NCI-H748 (cell line): ENCODE measurements around the gene ZNF684.
"Not testable (repeated sequence)": the region's sequence is repeated elsewhere in the genome, so short reads cannot be mapped to it uniquely, and the experiment has no call there.

ENCODE experiments used
- DNase-seq: peaks from one replicate; lab custom pipeline; 2025; ENCODE audit not compliant: unreplicated experiment; lab: John Stamatoyannopoulos, UW

Gene ZNF684

DNA sequence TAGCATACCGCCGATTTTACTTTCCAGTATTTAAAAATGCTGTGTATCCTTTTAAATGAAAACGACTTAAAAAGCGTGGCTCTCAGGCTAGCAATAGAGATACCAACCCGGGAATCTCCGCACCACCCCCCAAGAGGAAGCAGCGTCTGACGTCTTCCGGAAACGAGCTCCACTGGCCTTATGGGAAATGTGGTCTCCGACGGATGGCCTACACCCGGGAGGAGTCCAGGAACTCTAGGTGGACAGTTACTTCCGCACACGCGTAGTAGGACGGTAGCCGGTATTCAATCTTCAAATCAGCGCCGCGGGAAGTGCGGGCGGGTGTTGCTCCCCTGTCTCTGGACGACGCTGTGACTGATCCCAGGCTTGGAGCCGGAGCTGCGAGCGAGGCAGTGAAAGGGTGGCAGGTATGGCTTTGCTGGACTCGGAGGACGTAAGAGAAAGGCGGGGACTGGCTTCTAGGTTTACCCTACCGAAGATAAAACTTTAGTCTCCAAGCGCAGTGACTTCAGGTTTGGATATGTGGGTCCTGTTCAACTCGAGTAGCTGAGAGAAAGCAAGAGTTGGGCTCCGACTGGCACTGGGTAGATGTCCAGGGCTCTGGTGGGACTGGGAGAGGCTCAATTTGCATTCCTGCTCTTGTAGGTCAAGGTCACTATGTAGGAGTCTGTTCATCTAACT, at the start of gene ZNF684:
TSS of gene ZNF684 (plus strand) at position 257 of the 681 bp plus-strand sequence. CDS start 1,530 bp downstream, outside the sequence.
- peak; percentile 100 for DNase-seq

DNA sequence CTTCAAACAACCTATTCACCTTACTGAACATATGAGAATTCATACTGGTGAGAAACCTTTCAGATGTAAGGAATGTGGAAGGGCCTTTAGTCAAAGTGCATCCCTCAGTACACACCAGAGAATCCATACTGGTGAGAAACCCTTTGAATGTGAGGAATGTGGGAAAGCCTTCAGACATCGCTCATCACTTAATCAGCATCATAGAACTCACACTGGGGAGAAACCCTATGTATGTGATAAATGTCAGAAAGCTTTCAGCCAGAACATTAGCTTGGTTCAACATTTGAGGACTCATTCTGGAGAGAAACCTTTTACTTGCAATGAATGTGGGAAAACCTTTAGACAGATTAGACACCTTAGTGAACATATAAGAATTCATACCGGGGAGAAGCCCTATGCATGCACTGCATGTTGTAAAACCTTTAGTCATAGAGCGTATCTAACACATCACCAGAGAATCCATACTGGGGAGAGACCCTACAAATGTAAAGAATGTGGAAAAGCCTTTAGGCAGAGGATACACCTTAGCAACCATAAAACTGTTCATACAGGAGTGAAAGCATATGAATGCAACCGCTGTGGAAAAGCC, 36.0 kb upstream of the ZNF684 start:
- DNase-seq: no peak

DNA sequence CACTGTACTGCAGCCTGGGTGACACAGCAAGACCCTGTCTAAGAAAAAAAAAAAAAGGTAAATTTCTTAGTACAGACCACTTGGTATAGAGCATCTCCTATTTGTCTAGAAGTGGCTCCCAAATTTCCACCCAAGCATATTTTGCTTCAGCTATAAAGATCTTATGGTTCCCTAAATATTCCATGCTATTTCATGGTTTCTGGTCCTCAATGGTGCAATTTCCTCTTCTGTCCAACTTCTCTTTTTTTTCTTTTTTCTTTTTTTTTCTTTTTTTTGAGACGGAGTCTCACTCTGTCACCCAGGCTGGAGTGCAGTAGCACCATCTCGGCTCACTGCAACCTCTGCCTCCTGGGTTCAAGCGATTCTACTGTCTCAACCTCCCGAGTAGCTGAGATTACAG, 28.8 kb upstream of the ZNF684 start:
- not testable (repeated sequence) for DNase-seq

DNA sequence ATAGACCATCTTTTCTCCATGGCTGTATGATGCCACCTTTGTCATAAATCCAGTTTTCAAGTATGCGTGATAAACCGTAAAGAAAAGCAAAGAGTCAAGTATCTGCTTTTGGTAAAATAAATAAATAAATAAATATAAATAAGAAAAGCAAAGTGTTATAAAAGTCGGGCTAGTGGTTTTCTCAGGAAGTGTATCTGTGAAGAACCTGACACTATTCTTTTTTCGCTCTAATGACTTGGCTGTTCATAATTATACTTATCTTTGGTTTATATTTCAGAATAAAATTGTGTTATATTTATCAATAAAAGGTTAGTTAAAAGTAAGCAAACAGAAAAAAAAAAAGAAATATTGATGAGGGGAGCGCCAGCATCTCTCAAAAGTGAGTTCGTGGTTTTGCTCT, 23.5 kb upstream of the ZNF684 start:
- DNase-seq: no peak

DNA sequence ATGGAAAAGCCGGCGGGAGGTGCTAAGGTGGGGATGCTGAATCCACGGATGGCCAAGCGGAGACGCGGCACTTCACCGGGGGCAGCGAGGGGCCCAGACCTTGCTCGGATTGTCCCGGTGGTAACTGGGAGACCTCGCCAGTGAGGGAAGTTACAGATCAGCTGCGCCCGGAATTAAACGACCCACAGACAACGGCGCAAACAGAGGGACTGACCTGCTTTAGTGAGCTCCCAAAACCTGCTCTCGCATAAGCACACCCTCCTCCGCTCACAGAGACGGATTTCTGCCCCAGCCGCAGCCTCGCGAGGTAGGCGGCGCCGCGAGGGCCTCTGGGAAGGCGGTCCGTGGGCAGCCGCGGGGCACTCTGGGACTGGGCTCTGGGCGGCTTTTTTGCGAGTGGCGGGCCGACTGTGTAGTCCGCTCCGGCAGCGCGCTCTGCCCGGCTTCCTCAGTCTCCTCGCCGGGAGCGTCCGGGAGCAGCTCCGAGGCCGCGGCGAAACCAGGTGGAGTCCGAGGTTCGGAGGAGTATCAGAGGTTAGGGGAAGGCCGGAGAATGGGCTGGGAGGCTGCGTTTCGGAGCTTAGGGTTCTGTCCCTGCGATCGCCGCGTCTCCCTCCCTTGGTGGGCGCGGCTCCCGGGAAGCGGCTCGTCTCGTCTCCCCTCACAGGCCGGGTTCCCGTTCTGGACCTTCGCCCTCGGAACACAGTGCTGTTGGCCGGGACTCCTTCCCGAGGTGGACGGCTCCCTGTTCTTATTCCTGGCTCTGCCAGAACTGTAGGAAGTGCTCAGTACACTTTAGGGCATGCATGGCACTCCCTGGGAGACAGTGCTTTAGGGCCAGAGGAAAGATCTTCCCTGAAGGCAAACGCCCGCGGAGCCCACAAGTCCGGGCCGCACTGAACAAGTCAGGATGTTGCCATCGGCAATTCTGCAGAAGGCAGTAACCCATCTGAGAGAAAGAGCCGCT, 22.8 kb upstream of the ZNF684 start, which contains the start of gene EXO5:
TSS of gene EXO5 (plus strand) at position 393 of the 967 bp plus-strand sequence. CDS start 5,778 bp downstream, outside the sequence.
- DNase-seq: peak; percentile 100

DNA sequence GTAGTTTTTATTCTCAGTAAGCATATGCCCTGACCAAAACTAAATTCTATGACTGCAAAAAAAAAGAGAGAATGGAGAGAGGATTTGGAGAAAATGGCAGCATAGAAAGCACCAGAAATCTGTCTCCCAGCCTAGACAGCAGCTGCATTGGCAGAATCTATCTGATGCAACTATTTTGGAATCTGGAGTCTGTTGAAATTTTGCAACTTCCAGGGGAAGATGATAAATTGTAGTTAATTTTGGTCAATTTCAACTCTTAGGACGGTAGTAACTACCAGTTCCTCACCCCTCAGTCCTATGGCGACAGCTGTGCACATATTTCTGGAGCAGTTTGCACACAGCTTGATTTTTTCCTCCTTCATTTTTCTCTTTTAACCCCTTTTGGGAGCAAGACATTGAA, 11.9 kb upstream of the ZNF684 start:
- DNase-seq: no peak

DNA sequence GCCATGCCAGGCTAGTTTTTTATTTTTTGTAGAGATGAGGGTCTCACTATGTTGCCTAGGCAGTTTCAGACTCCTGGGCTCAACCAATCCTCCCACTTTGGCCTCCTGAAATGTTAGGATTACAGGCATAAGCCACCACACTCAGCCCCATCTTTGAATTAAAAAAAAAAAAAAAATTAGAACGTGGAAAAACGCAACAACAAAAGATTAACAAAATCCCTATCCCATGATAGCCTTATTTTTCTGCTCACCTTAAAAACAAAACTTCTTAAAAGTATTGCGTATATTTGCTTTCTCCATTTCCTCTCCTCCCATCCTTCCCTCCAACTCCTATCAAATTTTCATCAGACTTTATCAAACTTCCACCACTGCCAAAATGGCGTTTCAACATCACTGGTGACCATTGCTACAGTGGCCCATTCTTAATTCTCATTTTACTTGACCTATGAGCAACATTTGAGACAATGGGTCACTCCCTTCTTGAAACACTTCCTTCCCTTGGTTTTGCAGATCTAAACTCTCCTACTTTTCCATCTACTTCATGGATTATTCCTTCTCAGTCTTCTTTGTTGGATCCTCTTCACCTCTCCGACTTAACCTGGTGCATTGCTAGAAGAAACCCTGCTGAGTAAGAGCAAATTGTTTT, 579 bp upstream of the ZNF684 start:
- DNase-seq: peak; percentile 78

DNA sequence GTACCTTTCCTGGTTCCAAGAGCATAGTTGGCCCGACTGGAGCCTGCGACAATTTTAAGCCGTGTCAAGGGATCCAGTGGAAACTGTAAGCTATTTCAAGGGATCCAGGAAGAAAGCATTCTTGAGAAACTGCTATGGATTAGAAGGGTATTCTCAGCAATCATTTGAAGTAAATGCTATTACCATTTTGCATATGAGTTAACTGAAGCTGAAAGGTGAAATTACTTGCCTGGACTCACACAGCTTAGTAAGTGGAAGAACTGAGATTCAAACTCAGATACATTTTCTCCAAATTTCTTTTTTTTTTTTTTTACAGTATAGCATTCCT, 589 bp downstream of the ZNF684 start:
- DNase-seq: no peak

DNA sequence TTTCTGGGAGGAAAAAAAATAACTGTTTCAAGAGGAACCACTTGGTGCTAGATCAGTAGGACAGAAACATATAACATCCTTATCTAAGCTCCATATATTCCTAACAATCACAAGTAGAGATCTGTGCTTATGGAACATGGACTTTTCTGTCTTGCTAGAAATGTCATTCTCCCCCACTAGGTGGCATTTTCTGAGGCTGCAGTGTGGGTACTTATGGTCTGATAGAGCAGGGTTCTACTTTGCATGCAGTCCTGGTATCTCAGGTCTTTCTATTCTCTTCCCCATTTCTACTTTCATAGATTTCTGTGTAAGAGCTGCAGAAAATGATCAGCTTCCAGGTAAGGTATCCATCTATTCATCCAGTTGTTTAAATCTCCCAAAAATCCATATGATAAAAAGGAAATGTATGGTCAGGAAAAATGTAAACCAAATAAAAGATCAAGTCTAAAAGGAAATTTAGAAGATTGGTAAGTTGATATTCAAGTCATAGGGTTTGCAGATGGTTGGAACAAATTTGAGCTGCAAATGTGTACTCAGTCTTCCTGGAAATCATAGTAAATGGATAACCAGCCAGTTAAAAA, 1.5 kb downstream of the ZNF684 start:
- peak; percentile 93 for DNase-seq

DNA sequence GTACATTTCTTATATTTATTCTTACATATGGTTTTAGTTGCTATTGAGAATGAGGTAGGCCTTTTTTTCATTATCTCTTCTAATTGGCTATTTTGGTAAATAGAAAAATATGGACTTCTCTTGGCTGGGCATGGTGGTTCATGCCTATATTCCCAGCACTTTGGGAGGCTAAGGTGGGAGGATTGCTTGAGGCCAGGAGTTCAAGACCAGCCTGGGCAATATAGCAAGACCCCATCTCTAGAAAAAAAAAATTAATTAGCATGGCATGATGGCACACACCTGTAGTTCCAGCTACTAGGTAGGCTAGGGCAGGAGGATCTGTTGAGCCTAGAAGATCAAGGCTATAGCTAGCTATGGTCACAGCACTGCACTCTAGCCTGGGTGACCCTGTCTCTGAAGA, 3.2 kb downstream of the ZNF684 start:
- no peak for DNase-seq

DNA sequence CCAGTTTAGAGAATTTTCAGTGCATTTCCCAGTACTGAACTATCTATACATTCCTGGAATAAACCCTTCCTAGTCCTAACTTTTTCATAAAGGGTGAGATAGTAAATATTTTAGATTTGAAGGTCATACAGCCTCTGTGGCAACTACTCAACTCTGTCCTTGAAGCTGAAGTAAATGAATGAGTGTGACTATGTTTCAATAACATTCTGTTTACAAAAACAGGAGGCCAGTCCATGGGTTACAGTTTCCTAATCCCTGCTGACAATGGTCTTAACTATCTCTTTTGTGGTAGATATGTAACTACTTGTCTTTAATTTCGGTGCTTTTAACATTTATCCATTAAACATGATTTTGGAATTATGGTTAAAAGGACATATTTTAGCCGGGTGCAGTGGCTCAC, 4.3 kb downstream of the ZNF684 start:
- no peak for DNase-seq

DNA sequence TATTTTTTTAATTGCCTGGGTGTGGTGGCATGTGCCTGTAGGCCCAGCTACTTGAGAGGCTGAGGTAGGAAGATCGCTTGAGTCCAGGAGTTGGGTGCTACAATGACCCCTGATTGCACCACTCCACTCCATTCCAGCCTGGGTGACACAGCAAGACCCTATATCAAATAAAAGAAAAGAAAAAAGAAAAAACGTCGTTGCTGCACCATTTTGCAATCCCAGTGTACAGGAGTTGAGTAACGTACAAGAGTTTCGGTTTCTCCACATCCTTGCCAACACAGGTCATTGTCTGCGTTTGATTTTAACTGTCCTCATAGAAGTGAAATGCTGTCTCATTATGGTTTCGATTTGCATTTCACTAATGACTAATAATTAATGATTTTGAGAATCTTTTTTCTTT, 7.9 kb downstream of the ZNF684 start:
- no peak for DNase-seq

DNA sequence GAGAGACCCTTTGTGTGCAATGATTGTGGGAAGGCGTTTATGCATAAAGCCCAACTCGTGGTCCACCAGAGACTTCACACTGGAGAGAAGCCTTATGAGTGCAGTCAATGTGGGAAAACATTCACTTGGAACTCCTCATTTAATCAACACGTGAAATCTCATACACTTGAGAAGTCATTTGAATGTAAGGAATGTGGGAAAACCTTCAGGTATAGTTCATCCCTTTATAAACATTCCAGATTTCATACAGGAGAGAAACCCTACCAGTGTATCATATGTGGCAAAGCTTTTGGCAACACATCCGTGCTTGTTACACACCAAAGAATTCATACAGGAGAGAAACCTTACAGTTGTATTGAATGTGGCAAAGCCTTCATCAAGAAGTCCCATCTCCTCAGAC, 15.5 kb downstream of the ZNF684 start:
- no peak for DNase-seq

DNA sequence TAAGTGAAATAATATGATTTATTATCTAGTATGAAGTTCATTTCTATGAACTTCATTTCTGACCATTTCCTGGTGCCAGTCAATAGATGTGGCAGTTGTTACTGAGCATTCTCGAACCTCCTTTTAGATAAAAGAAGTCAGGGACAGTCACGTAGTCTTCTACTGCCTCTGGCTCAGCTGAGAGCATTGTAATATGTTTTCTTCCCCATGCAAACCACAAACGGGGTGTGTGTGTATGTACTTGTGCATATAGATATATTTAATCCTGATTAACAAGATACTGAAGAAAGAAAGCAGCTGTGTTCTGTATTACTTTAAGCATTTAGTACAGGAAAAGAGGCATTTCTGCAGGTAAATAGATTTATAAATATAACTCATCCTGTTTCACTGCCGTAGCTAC, 21.6 kb downstream of the ZNF684 start:
- DNase-seq: no peak

DNA sequence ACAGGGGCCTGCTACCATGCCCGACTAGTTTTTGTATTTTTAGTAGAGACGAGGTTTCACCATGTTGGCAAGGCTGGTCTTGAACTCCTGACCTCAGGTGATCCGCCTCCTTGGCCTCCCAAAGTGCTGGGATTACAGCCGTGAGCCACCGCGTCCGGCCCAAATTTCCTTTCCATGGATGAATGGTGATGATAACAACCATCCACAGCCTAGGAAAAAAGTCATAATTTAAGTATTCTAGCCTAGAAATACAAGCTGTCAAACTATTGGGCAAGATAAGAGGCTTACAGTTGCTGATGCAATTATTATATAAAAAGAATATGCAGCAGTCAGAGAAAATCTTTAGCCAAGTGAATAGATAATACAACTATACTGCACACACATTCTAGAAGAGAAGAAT, 23.4 kb downstream of the ZNF684 start:
- not testable (repeated sequence) for DNase-seq

DNA sequence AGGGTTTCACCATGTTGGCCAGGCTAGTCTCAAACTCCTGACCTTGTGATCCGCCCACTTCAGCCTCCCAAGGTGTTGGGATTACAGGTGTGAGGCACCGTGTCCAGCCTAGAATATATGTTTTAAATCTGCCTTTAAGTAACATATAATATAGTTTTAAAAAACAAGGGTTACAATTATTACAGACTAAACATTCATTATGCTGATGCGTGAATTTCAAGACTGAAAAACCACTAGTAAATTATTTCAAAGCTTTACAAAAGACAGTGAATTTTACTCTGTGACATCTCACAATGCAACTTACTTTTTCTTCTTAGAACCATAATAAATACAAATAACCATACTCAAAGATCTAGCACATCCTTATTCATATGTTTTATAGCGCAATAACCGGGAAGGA, 24.7 kb downstream of the ZNF684 start:
- DNase-seq: no peak

DNA sequence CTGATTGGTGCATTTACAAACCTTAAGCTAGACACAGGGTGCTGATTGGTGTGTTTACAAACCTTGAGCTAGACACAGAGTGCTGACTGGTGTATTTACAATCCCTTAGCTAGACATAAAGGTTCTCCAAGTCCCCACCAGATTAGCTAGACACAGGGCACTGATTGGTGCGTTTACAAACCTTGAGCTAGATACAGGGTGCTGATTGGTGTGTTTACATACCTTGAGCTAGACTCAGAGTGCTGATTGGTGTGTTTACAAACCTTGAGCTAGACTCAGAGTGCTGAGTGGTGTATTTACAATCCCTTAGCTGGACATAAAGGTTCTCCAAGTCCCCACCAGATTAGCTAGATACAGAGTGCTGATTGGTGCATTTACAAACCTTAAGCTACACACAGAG, 26.8 kb downstream of the ZNF684 start:
- DNase-seq: not testable (repeated sequence)

DNA sequence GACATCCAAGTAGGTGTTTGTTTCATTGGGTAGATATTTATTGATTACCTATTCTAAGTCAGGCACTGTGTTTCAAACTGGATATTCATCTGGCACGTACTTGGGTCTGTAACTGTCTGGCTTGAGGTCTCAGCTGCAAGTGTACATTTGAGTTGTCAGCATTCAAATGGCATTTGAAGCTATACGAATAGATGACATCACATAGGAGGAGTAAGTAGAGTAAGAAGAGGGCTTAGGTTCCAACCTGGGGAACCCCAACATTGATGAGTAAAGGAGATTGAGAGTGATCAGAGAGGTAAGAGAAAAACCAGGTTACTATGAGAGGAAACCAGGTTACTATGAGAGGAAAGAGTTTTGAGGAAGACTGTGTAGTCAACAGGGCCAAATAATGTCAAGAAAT, 30.7 kb downstream of the ZNF684 start:
- no peak for DNase-seq

DNA sequence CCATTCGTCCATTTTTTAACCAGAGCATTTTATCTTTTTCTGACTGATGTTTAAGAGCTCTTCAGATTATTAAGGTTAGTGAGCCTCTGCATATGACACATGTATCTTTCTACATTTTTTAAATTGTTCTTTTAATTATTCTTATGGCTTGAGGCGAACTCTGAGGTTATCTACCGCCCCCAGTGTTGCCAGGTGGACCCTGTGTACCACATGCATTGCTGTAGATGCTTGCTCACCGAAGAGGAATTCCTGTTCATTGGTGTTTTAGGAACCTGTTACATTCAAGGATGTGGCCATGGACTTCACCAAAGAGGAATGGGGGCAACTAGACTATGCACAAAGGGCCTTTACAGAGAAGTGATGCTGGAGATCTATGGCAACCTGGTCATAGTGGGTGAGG, 31.8 kb downstream of the ZNF684 start:
- DNase-seq: no peak

DNA sequence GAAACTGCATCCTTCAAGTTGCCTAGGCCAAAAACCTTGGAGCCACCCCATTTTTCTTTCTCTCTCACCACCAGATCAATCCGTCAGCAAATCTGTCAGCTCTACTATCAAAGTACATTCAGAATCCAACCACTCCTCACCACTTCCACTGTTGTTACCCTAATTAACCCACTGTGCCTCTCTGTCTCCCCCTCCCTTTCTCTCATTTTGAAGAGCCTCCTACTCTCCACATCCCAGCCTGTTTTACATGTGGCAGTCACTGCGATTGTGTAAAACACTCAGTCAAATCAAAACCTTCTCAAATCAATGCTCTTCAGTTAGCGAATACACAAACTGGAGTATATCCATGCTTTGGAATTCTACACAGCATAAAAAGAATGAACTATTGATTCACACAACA, 33.1 kb downstream of the ZNF684 start:
- DNase-seq: no peak

DNA sequence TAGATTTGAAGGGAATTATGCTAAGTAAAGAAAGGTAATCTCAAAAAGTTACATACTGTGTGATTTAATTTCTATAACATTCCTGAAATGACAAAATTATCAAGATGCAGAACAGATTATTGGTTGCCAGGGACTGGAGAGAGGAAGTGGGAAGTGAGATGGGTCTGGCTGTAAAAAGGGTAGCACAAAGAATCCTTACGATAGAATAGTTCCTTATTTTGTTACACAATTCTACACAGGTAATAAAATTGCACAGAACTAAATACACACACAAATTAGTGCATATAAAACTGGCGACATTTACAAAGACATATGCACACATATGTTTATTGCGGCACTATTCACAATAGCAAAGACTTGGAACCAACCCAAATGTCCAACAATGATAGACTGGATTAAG, 33.5 kb downstream of the ZNF684 start:
- DNase-seq: no peak
